Progenitor cell of endocrine pancreas (in vitro differentiated cells): ENCODE results near the gene PSMB11. TPM values are rescaled to one million over a fixed set of nuclear protein-coding genes. Genes with fewer than 3 reads are reported as not detected.

Experiments used
- DNase-seq: peaks from one replicate; pipeline ENCODE4 v3.0.0; 2021; ENCODE audit warnings: low spot score; ENCODE audit not compliant: unreplicated experiment
- H3K27ac Mint-ChIP-seq: 2 replicates; pipeline ENCODE4 v1.8.0; 2021; ENCODE audit warnings: mild to moderate bottlenecking, moderate library complexity, mixed read lengths
- H3K27me3 Mint-ChIP-seq: 2 replicates; pipeline ENCODE4 v1.8.0; 2021; ENCODE audit warnings: mixed read lengths
- H3K36me3 Mint-ChIP-seq: 2 replicates; pipeline ENCODE4 v1.8.0; 2022; ENCODE audit warnings: mixed read lengths; ENCODE audit not compliant: insufficient read depth
- H3K4me1 Mint-ChIP-seq: 2 replicates; pipeline ENCODE4 v1.8.0; 2021; ENCODE audit warnings: low read depth, mixed read lengths
- H3K4me3 Mint-ChIP-seq: 2 replicates; pipeline ENCODE4 v1.8.0; 2021; ENCODE audit warnings: low read depth, mild to moderate bottlenecking, moderate library complexity, mixed read lengths
- H3K9me3 Mint-ChIP-seq: 2 replicates; pipeline ENCODE4 v1.8.0; 2021; ENCODE audit warnings: low read depth, mixed read lengths
- total RNA-seq: library from RNA; stranded (reverse); gene quantifications from 2 replicates; pipeline ENCODE4 v1.2.1, GENCODE V29; 2021
- TF ChIP-seq, protein P1 (sequence below): fragments of 200-600 bp; sonication (generic); IDR thresholded peaks from one replicate; pipeline ENCODE4 v1.5.0; 2021; ENCODE audit warnings: antibody characterized with exemption, mild to moderate bottlenecking; ENCODE audit not compliant: unreplicated experiment

PSMB11 gene
- total RNA-seq, 1 donor from 2014 or later = not detected

DNA sequence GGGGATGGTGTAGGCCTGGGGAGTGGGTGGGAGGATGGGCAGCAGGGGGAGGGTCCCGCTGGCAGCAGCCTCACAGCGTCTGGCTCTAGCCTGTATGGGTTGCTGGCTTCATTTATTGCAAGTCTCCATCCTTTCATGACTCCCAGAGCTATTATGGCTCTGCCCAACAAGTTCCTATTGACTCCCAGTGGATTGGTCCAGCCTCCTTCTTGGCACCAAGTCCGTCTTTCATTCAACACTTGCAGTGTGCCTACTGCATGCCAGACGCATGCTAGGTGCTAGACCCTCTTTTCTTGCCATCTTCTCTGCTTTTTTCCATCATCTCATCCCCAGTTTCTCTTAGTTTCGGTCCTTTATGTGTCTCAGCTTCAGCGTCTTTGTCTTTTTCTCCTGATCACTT is 1.1 kb downstream of the PSMB11 start:
- TF ChIP-seq, protein P1, sequence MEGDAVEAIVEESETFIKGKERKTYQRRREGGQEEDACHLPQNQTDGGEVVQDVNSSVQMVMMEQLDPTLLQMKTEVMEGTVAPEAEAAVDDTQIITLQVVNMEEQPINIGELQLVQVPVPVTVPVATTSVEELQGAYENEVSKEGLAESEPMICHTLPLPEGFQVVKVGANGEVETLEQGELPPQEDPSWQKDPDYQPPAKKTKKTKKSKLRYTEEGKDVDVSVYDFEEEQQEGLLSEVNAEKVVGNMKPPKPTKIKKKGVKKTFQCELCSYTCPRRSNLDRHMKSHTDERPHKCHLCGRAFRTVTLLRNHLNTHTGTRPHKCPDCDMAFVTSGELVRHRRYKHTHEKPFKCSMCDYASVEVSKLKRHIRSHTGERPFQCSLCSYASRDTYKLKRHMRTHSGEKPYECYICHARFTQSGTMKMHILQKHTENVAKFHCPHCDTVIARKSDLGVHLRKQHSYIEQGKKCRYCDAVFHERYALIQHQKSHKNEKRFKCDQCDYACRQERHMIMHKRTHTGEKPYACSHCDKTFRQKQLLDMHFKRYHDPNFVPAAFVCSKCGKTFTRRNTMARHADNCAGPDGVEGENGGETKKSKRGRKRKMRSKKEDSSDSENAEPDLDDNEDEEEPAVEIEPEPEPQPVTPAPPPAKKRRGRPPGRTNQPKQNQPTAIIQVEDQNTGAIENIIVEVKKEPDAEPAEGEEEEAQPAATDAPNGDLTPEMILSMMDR = no peak
- Mint-ChIP-seq H3K4me3 (no peak overlapping the region), H3K9me3 (no peaks in the 10 kb centered on the region), H3K4me1 (peaks cover 2% of the 10 kb centered on the region), H3K36me3 (peaks cover 4% of the 10 kb centered on the region), H3K27me3 (peaks cover 7% of the 10 kb centered on the region), H3K27ac (no peak overlapping the region)
- no peak for DNase-seq

GRCh38 chr14:23043754-23044153 is 1.7 kb downstream of the PSMB11 start:
- no peak overlapping the region for H3K27ac Mint-ChIP-seq
- DNase-seq = no peak

DNA sequence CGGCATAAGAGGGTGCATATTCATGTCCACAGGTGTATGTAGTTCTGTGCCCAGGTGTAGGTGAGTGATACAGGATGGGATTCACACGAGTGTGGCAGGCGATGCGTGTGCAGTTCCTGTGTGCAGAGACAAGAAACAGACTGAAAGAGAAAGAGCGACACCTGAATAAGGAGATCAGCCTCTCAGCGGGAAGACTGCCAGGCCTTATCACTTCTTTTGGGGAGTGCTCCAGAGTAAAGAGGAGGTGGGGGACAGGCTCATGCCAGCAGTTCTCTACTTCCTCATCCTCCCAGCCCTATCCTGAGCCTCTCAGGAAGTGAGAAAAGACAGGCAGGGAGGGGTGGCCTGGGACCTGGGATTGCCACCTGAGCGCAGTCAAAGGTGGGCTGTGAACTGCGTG is 2.8 kb downstream of the PSMB11 start:
- H3K36me3 Mint-ChIP-seq = peaks cover 4% of the 10 kb centered on the region
- H3K4me3 Mint-ChIP-seq = no peak overlapping the region
- no peak for DNase-seq
- H3K27me3 Mint-ChIP-seq = peaks cover 7% of the 10 kb centered on the region
- TF ChIP-seq, protein P1 = no peak
- no peaks in the 10 kb centered on the region for H3K9me3 Mint-ChIP-seq
- no peak overlapping the region for H3K27ac Mint-ChIP-seq
- H3K4me1 Mint-ChIP-seq = peaks cover 2% of the 10 kb centered on the region

More at GRCh38 chr14:23043754-23044153, 1.7 kb downstream of the PSMB11 start:
- H3K27me3 Mint-ChIP-seq = peaks cover 7% of the 10 kb centered on the region
- TF ChIP-seq, protein P1 = no peak
- H3K9me3 Mint-ChIP-seq = no peaks in the 10 kb centered on the region
- peaks cover 4% of the 10 kb centered on the region for H3K36me3 Mint-ChIP-seq
- peaks cover 2% of the 10 kb centered on the region for H3K4me1 Mint-ChIP-seq
- H3K4me3 Mint-ChIP-seq = no peak overlapping the region

DNA sequence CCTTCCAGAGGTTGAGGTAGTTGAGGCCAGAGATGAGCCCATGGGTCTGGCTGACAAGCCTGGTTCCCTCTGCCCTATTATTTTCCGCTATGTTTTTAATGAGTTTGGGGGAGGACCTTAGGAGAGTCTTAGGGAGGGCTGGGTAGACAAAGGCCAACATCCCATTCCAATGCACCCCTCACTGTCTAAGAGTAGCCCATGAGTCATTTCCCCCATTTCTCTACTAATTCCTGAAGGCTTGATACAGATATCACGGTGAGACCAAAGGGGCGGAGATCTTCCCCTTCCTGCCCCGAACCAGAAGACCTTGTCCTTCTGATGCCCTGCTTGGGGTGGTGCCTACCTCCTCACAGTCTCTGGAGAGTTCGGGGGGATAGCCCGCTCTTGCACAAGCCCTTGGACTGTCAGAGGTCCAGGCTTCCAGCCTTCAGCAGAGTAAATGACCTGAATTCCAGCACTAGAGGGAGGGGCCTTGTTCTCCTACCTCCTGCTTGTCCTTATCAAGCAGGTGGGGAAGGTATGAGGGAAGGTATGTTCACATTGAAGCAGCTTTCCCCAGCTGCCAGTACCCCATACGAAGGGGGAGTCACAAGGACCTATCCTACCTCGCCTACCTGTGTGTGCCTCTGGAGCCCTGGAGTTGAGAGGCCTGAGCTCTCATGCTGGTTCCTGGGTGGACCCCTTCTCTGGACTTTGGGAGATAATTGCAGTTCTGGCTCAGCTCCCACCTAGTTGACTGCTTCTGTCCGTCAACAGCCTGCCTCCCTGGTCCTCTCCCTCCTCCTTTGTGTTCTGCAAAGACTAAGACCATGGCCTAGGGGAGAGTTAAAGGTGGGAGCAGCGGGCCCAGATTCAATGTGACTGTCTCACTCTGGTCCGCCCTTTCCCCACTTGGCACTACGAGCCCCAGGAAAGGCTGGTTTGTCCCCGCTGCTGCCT is 3.7 kb downstream of the PSMB11 start:
- TF ChIP-seq, protein P1 = no peak
- Mint-ChIP-seq H3K27ac (peak overlapping the region; percentile 10), H3K36me3 (peaks cover 4% of the 10 kb centered on the region), H3K9me3 (no peaks in the 10 kb centered on the region), H3K4me1 (peaks cover 2% of the 10 kb centered on the region), H3K4me3 (no peak overlapping the region), H3K27me3 (peaks cover 7% of the 10 kb centered on the region)
- DNase-seq = no peak

DNA sequence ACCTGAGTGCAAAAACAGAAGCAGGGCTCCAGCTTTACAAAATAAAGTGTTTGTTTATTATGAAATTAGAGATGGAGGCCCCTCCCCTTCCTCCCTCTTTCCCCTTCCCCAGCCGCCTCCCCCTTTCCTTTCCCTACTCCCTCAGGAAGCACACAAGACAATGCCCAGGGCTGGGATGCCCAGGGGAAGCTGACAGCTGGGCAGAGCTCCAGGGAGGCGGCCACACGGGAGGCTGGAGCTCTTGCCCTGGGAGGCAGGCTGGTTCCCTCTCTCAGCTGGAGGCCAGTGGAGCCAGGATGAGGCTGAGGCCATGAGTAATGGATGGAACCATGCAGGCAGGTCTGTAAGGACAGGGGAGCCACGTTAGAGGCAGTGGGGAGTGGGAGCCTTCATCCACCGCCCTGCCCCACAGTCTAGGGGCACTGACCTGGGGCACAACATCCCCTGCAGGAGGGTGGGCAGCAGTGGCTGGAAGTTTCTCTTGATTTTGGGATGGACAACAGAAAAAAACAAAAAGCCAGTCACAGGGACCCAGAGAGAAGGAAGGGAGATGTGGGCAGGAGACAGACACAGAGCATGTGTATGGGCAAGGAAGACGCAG is 5.1 kb downstream of the PSMB11 start:
- H3K4me3 Mint-ChIP-seq = no peak overlapping the region
- TF ChIP-seq, protein P1 = no peak
- H3K27me3 Mint-ChIP-seq = peaks cover 7% of the 10 kb centered on the region
- H3K9me3 Mint-ChIP-seq = no peaks in the 10 kb centered on the region
- peaks cover 2% of the 10 kb centered on the region for H3K4me1 Mint-ChIP-seq
- peaks cover 4% of the 10 kb centered on the region for H3K36me3 Mint-ChIP-seq
- DNase-seq = no peak
- no peak overlapping the region for H3K27ac Mint-ChIP-seq
